ENCODE data around the gene TRPV6.

TRPV6 gene

GRCh38 chr7:142838461-142839213 is 46.9 kb downstream of the TRPV6 start:
- DNase-seq: no peak

GRCh38 chr7:142836426-142836825 is 49.1 kb downstream of the TRPV6 start:
- no peak for DNase-seq

- no peak for DNase-seq
Observed at GRCh38 chr7:142835487-142835886, 50.1 kb downstream of the TRPV6 start.

GRCh38 chr7:142833174-142834048 is 52.1 kb downstream of the TRPV6 start:
- DNase-seq: no peak

GRCh38 chr7:142832417-142832816 is 53.1 kb downstream of the TRPV6 start:
- DNase-seq: no peak

- DNase-seq: no peak
Observed at GRCh38 chr7:142827951-142828500, 57.5 kb downstream of the TRPV6 start.

- DNase-seq: no peak
Observed at GRCh38 chr7:142822714-142823113, 62.8 kb downstream of the TRPV6 start.

All from KG1 (cell line).